Right kidney (tissue), 1 donor: Measurements from ENCODE around the gene MYO18B.

Experiments used
- DNase-seq: peaks from one replicate; pipeline ENCODE4 v3.0.0-alpha.2; 2016

MYO18B gene

GRCh38 chr22:26054841-26055605 is 313.0 kb downstream of the MYO18B start:
- no peak for DNase-seq

GRCh38 chr22:26055693-26056092 is 313.7 kb downstream of the MYO18B start:
- no peak for DNase-seq

- no peak for DNase-seq
Observed at GRCh38 chr22:26056455-26057200, 314.6 kb downstream of the MYO18B start.

- no peak for DNase-seq
Observed at GRCh38 chr22:26057731-26058130, 315.7 kb downstream of the MYO18B start.

GRCh38 chr22:26064048-26064447 is 322.1 kb downstream of the MYO18B start:
- no peak for DNase-seq

GRCh38 chr22:26065847-26066246 is 323.9 kb downstream of the MYO18B start:
- DNase-seq, result no peak

- DNase-seq, result peak; percentile 27
Observed at GRCh38 chr22:26066534-26066933, 324.5 kb downstream of the MYO18B start.

- no peak for DNase-seq
Observed at GRCh38 chr22:26068571-26068970, 326.6 kb downstream of the MYO18B start.

GRCh38 chr22:26072621-26073020 is 330.6 kb downstream of the MYO18B start:
- no peak for DNase-seq

GRCh38 chr22:26075251-26075650 is 333.3 kb downstream of the MYO18B start:
- DNase-seq, result no peak

GRCh38 chr22:26079009-26079408 is 337.0 kb downstream of the MYO18B start:
- DNase-seq, result no peak
